GM12891 (cell line): ENCODE data around the gene NBDY.

Source experiments
- DNase-seq: peaks from one replicate; pipeline ENCODE4 v3.0.0; 2011; ENCODE audit warnings: low spot score; ENCODE audit not compliant: insufficient read length
- FAIRE-seq: peaks from 2 replicates; lab custom pipeline; 2011; peaks lifted over from hg19 to GRCh38; lab: Jason Lieb, UNC
- PAX5 ChIP-seq: IDR thresholded peaks from 2 replicates; pipeline ENCODE4 v1.6.1; 2011; ENCODE audit warnings: low read length, moderate library complexity, mild to moderate bottlenecking; ENCODE audit not compliant: insufficient read depth, severe bottlenecking
- POLR2A ChIP-seq: IDR thresholded peaks from 2 replicates; pipeline ENCODE4 v1.6.1; 2011; ENCODE audit warnings: low read depth, low read length, control low read depth
- POLR2AphosphoS5 ChIP-seq: IDR thresholded peaks from 2 replicates; pipeline ENCODE4 v1.6.1; 2011; ENCODE audit warnings: low read depth, low read length, control low read depth
- POU2F2 ChIP-seq: IDR thresholded peaks from 2 replicates; pipeline ENCODE4 v1.6.1; 2011; ENCODE audit warnings: low read depth, mild to moderate bottlenecking, control low read depth, low read length, moderate library complexity
- SPI1 ChIP-seq: IDR thresholded peaks from 2 replicates; pipeline ENCODE4 v1.6.1; 2011; ENCODE audit warnings: low read depth, low read length, control low read depth
- TAF1 ChIP-seq: IDR thresholded peaks from 2 replicates; pipeline ENCODE4 v1.6.1; 2011; ENCODE audit warnings: low read depth, low read length, control low read depth

The NBDY gene

GRCh38 chrX:56860888-56861287 is 131.8 kb downstream of the NBDY start:
- TF ChIP-seq TAF1 = no peak
- no peak for TF ChIP-seq POU2F2
- TF ChIP-seq PAX5 = no peak
- no peak for TF ChIP-seq POLR2AphosphoS5
- TF ChIP-seq SPI1 = no peak
- no peak for TF ChIP-seq POLR2A
- DNase-seq = no peak
- FAIRE-seq = no peak
